SK-N-SH (cell line): Measurements from ENCODE around the gene FNDC4. TPM values are rescaled to one million over a fixed set of nuclear protein-coding genes. Genes with fewer than 3 reads are reported as not detected.

ENCODE experiments used
- CTCF ChIA-PET: fragments of 300-600, 350-600 bp; formaldehyde crosslinking; extraction: SDS; loops from one replicate; lab custom pipeline; 2021; lab: Yijun Ruan, JAX
- POLR2A ChIA-PET: fragments of 350-600 bp; sonication (Branson Sonifier 250); formaldehyde crosslinking; extraction: SDS; loops from one replicate; lab custom pipeline; 2020; ENCODE audit warnings: antibody characterized with exemption, inconsistent platforms; lab: Yijun Ruan, JAX
- DNase-seq: peaks from one replicate; pipeline ENCODE4 v3.0.0; 2012
- H2AFZ ChIP-seq: fragments of 200-600 bp; sonication (generic); 2 replicates; pipeline ENCODE4 v1.8.1; 2016; ENCODE audit warnings: antibody characterized with exemption, mild to moderate bottlenecking, low read depth
- H3F3A ChIP-seq: fragments of 200-600 bp; sonication (generic); replicated peaks from 2 replicates; pipeline ENCODE3; 2016; ENCODE audit warnings: antibody characterized with exemption, mild to moderate bottlenecking; ENCODE audit not compliant: insufficient read depth
- H3K27ac ChIP-seq, 2 experiments: fragments of 200-500 bp in 1 of 2; fragments of 200-600 bp in 1 of 2; sonication (Bioruptor generic) in 1 of 2; sonication (generic), shearing (Covaris generic) in 1 of 2; 2 replicates each; pipeline versions ENCODE4 v1.5.1 to v1.6.1; 2014 to 2016; ENCODE audit warnings: low read depth in 2 of 2, inconsistent platforms in 1 of 2, low read length in 1 of 2, mild to moderate bottlenecking in 1 of 2, mixed read lengths in 1 of 2
- H3K27me3 ChIP-seq: fragments of 200-600 bp; sonication (generic), shearing (Covaris generic); 2 replicates; pipeline ENCODE4 v1.6.1; 2016; ENCODE audit warnings: mixed run types; ENCODE audit not compliant: insufficient read depth
- H3K36me3 ChIP-seq, 2 experiments: fragments of 200-500 bp in 1 of 2; fragments of 200-600 bp in 1 of 2; sonication (Bioruptor generic) in 1 of 2; sonication (generic) in 1 of 2; replicated peaks in 1 of 2; 2 replicates each; pipeline versions ENCODE3 to v1.5.1; 2014 to 2016; ENCODE audit warnings: low read length in 1 of 2, mild to moderate bottlenecking in 1 of 2; ENCODE audit not compliant: insufficient read depth in 2 of 2, control insufficient read depth in 1 of 2
- H3K4me1 ChIP-seq, 2 experiments: fragments of 200-500 bp in 1 of 2; fragments of 200-600 bp in 1 of 2; sonication (Bioruptor generic) in 1 of 2; sonication (generic), shearing (Covaris generic) in 1 of 2; 2 replicates each; pipeline versions ENCODE4 v1.5.1 to v1.6.1; 2014 to 2016; ENCODE audit warnings: low read depth in 1 of 2, low read length in 1 of 2, mixed run types in 1 of 2; ENCODE audit not compliant: insufficient read depth in 2 of 2, control insufficient read depth in 1 of 2
- H3K4me2 ChIP-seq: fragments of 200-600 bp; sonication (generic), shearing (Covaris generic); 2 replicates; pipeline ENCODE4 v1.6.1; 2017; ENCODE audit warnings: mixed run types
- H3K4me3 ChIP-seq, 2 experiments: fragments of 200-500 bp in 1 of 2; fragments of 200-600 bp in 1 of 2; sonication (Bioruptor generic) in 1 of 2; sonication (generic), shearing (Covaris generic) in 1 of 2; 2 replicates each; pipeline versions ENCODE4 v1.5.1 to v1.8.1; 2014 to 2016; ENCODE audit warnings: low read depth in 2 of 2, inconsistent platforms in 1 of 2, low read length in 1 of 2, mild to moderate bottlenecking in 1 of 2, mixed read lengths in 1 of 2, moderate library complexity in 1 of 2
- H3K79me2 ChIP-seq: fragments of 200-600 bp; sonication (generic); 2 replicates; pipeline ENCODE4 v1.8.1; 2017; ENCODE audit warnings: mild to moderate bottlenecking; ENCODE audit not compliant: insufficient read depth
- H3K9ac ChIP-seq: fragments of 200-600 bp; sonication (generic); 2 replicates; pipeline ENCODE4 v1.6.1; 2017; ENCODE audit warnings: mixed run types
- H3K9me2 ChIP-seq: fragments of 200-600 bp; sonication (generic); 2 replicates; pipeline ENCODE4 v1.6.1; 2017; ENCODE audit warnings: mixed run types
- H3K9me3 ChIP-seq: fragments of 200-600 bp; sonication (generic); 2 replicates; pipeline ENCODE4 v1.6.1; 2017; ENCODE audit warnings: mixed run types, mild to moderate bottlenecking, moderate library complexity
- H4K20me1 ChIP-seq: fragments of 200-600 bp; sonication (generic); 2 replicates; pipeline ENCODE4 v1.6.1; 2017; ENCODE audit warnings: mild to moderate bottlenecking, mixed run types; ENCODE audit not compliant: insufficient read depth
- CTCF ChIP-seq: fragments of 200-600 bp; sonication (generic); IDR thresholded peaks from 2 replicates; pipeline ENCODE4 v1.6.1; 2017; ENCODE audit warnings: antibody characterized with exemption, mild to moderate bottlenecking, moderate library complexity
- IRF3 ChIP-seq: fragments of 150-350 bp; IDR thresholded peaks from 2 replicates; pipeline ENCODE4 v1.6.1; 2016; ENCODE audit warnings: mild to moderate bottlenecking, low read depth, low read length
- JUND ChIP-seq: IDR thresholded peaks from 2 replicates; pipeline ENCODE4 v1.4.0; 2012
- MEF2A ChIP-seq: IDR thresholded peaks from 2 replicates; pipeline ENCODE4 v1.4.0; 2012; ENCODE audit warnings: low read depth, borderline replicate concordance
- NFIC ChIP-seq: IDR thresholded peaks from 2 replicates; pipeline ENCODE4 v1.4.0; 2012; ENCODE audit warnings: borderline replicate concordance
- PBX3 ChIP-seq: IDR thresholded peaks from 2 replicates; pipeline ENCODE4; 2012
- POLR2AphosphoS5 ChIP-seq: IDR thresholded peaks from 2 replicates; pipeline ENCODE4 v1.6.1; 2012; ENCODE audit warnings: low read depth, low read length
- RAD21 ChIP-seq: IDR thresholded peaks from 2 replicates; pipeline ENCODE4 v1.6.1; 2012; ENCODE audit warnings: mild to moderate bottlenecking, low read length
- RCOR1 ChIP-seq: fragments of 150-350 bp; IDR thresholded peaks from 2 replicates; pipeline ENCODE4 v1.6.1; 2017; ENCODE audit warnings: antibody characterized with exemption, low read length
- REST ChIP-seq: IDR thresholded peaks from 2 replicates; pipeline ENCODE4 v1.6.1; 2012; ENCODE audit warnings: mild to moderate bottlenecking, low read depth, low read length, moderate library complexity
- SIN3A ChIP-seq: IDR thresholded peaks from 2 replicates; pipeline ENCODE4 v1.6.1; 2012; ENCODE audit warnings: low read depth, mild to moderate bottlenecking, low read length, moderate library complexity, borderline replicate concordance
- SMC3 ChIP-seq: IDR thresholded peaks from 2 replicates; pipeline ENCODE4 v1.6.1; 2012; ENCODE audit warnings: low read depth, low read length, improper control_type of control experiment
- TCF12 ChIP-seq: IDR thresholded peaks from 2 replicates; pipeline ENCODE4 v1.4.0; 2012
- TEAD4 ChIP-seq: IDR thresholded peaks from 2 replicates; pipeline ENCODE4 v1.4.0; 2012; ENCODE audit warnings: mild to moderate bottlenecking, borderline replicate concordance; ENCODE audit not compliant: insufficient read depth
- USF1 ChIP-seq: IDR thresholded peaks from 2 replicates; pipeline ENCODE4 v1.4.0; 2012; ENCODE audit warnings: low read depth, borderline replicate concordance
- USF2 ChIP-seq: fragments of 150-350 bp; IDR thresholded peaks from 2 replicates; pipeline ENCODE4 v1.6.1; 2017; ENCODE audit warnings: antibody characterized with exemption, low read length, low read depth, borderline replicate concordance
- WGBS: methylation state at CpG from one replicate; pipeline ENCODE4 v1.1.6; 2017; ENCODE audit warnings: low lambda C conversion rate; 5-methylcytosine and 5-hydroxymethylcytosine counted together
- polyA plus RNA-seq, 3 experiments: library from polyadenylated mRNA; depleted of rRNA; stranded (reverse); fragments of >200 nt; gene quantifications; 2 replicates each; pipeline ENCODE4 v1.2.3, GENCODE V29; 2012

The FNDC4 gene
- polyA plus RNA-seq, 1 of the 3 experiments (the other 2 are of a cell fraction): 27.0 TPM

- H3K4me1 ChIP-seq: no peaks in the 10 kb centered on the region
- no peak within 1 kb of the TSS; a peak in 1 of 4 replicates for H3K27ac ChIP-seq
- no peak within 1 kb of the TSS for H3K4me3 ChIP-seq
- no peaks in the 10 kb centered on the region for H3K9me2 ChIP-seq
- TF ChIP-seq MEF2A (no peak), CTCF (no peak), TCF12 (no peak), JUND (no peak), POLR2AphosphoS5 (no peak), REST (no peak), RAD21 (no peak), PBX3 (no peak), SIN3A (no peak), TEAD4 (no peak), IRF3 (no peak), SMC3 (no peak), USF1 (no peak), NFIC (no peak), RCOR1 (no peak), USF2 (no peak)
- no peaks in the 10 kb centered on the region for H4K20me1 ChIP-seq
- peaks cover 29 to 54% of the 10 kb centered on the region in 2 experiments for H3K36me3 ChIP-seq
- H2AFZ ChIP-seq: no peak within 1 kb of the TSS
- no peak within 1 kb of the TSS for H3K4me2 ChIP-seq
- peak; percentile 58 for DNase-seq
- POLR2A ChIA-PET: interaction anchor here (1.4 kb wide), 1 partner anchor 11 kb away, joined by 5 read pairs; no protein-coding TSS in a partner anchor
- CTCF ChIA-PET: interaction anchor here (0.9 to 5.0 kb wide), 4 partner anchors 8 to 191 kb away, joined by 3 to 31 read pairs (median 4); partner anchors contain the start of gene NRBP1
- peaks cover 13% of the 10 kb centered on the region for H3F3A ChIP-seq
- H3K79me2 ChIP-seq: no peaks in the 10 kb centered on the region
- 95% methylated on average over 80 of the region's 80 CpGs for WGBS
- H3K9me3 ChIP-seq: no peaks in the 10 kb centered on the region
- H3K27me3 ChIP-seq: no peaks in the 10 kb centered on the region
- no peak within 1 kb of the TSS for H3K9ac ChIP-seq
Measured at GRCh38 chr2:27441958-27442919, 52.8 kb downstream of the FNDC4 start, which contains the start of gene KRTCAP3. Gene KRTCAP3, plus strand, starts transcription at chr2:27442381. Its CDS starts 32 bp downstream, at chr2:27442413.
